Activated T-cell treated with anti-CD3 and anti-CD28 coated beads, Interleukin-2, amount 50 U/mL, for 48 hours (primary cell): ENCODE measurements around the gene SDHAF2.
"Not testable (repeated sequence)": the region's sequence is repeated elsewhere in the genome, so short reads cannot be mapped to it uniquely, and the experiment has no call there.

ENCODE experiments used
- DNase-seq, 2 experiments: peaks; one replicate each; pipeline ENCODE4 v3.0.0-alpha.2; 2020

SDHAF2 gene

DNA sequence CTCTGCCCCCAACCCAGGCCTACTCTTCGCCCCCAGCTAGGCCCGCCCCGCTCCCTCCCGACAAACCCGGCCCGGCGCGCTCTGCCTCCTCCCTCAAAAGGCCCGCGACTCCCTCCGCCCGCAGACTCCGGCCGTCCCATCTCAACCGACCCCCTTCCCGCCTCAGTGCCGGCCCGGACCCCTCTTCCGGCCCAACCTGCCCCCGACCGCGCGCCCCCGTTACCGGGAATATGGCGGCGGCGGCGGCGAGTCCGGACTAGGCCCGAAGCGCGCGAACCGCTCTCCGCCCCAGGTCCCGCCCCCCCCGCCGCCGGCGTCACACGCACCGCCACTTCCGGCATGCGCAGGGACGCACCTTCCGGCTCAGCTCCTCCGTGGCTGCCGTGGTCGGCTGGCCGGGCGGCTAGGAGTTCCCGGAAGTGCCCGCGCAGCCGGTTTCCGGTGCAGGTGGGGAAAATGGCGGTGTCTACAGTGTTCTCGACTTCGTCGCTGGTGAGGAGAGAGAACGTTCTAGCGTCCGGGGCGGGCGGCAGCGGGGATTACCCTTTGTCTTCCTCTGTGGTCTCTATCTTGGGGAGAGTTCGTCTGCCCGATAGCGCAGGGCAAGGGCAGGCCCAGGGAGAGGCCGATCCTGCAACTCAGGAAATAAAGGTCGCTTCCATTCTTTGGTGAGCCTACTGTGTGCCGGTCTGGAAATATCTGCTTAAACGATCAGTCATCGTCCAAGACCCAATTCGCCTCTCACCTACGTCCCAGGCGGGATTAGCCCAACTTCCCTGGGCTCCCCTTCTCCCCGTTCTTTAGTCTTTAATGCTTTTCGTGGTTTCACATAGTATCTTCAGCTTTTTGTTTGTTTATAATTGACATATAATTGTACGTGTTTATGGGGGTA lies at the start of gene SDHAF2, which contains the start of gene CPSF7:
SDHAF2 (plus strand) TSS at position 434 of the 892 bp plus-strand sequence; CDS start at position 457, 23 bp downstream.
CPSF7 (minus strand) TSS at position 285 of the 892 bp plus-strand sequence. CDS start 740 bp downstream, outside the sequence.
- DNase-seq: peak; percentile 97 to 99

DNA sequence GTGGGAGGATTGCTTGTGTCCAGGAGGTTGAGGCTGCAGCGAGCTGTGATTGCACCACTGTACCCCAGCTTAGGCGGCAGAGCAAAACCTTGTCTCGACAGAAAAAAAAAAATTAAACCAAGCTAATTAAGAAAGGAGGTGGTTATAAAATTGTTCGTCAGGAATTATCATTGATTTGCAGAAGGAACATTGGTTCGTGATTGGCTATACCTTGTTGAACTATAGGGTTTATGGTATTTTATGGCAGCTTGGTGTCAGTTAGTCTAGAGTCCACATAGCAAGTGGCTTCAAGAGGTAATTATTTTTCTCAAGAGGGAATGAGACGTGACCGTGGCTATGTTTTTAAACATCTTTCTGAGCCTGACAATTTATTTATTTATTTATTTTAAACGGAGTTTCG lies 49.0 kb upstream of the SDHAF2 start:
- DNase-seq: no peak

DNA sequence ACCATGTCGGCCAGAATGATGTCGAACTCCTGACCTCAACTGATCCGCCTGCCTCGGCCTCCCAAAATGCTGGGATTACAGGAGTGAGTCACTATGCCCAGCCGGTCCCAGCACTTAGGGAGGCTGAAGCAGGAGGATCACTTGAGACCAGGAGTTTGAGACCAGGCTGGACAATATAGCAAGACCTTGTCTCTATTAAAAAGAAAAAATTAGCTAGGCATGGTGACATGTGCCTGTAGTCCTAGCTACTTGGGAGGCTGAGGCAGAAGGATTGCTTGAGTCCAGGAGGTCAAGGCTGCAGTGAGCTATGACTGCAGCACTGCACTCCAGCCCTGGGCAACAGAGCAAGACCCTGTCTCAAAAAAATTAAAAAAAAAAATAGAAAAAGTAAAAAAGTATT lies 46.1 kb upstream of the SDHAF2 start:
- DNase-seq: not testable (repeated sequence)

DNA sequence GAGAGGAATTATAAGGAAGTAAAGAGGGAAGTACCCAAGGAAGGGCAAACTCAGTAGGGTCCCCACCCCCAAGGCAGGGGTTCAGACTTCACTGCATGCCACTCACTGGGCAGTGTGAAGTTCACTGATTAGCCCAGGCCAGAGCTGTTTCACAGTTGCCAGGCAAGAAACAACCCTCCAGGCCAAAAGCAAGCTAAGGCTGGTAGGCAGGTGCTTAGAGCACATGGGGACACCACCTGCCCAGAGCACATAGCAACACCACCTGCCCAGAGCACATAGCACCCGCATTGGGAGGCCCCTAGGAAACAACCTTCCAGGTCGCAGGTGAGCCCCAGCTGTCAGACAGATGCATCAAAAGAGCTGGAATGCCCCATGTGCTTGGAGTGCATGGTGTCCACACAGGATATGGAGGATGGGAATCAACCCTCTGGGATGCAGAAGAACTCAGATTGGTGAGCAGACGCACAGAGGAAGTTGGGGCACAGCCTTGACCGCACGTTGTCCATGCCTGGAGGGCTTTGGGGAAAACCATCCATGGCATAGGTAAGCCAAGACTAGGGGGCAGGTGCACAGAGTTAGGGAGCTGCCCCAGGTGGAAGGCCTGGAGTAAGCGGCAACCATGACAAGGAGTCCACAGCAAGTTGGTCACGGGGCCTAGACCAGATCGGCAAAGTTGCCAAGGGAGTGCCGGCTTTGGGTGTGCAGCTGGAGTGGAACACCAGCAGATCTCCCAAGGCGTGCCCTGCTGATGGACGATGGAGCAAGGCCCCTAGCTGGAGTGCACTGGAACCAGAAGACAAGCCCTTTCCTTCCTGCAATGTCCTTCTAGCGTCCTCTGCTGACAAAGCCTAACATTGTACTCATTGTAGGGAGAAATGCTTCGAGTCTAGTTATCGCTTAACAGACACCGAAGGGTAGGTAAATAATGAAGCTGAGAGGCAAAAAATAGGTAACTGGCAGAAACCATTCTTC lies 45.4 kb upstream of the SDHAF2 start:
- no peak for DNase-seq

DNA sequence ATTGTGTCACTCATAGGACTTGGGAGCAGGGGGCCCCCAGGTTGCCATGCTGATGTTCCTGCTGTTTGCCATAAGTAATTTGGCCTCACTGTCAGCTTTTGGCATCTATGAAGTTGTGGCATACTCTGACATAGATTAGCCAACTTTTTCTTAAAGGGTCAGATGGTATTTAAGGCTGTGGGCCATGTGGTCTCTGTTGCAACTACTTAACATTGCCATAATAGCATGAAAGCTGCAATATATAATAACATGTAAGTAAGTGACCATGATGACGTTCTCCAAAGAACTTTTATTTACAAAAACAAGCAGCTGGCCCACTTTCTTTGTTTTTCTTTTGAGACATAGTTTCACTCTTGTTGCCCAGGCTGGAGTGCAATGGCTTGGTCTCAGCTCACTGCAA lies 39.8 kb upstream of the SDHAF2 start:
- no peak for DNase-seq

DNA sequence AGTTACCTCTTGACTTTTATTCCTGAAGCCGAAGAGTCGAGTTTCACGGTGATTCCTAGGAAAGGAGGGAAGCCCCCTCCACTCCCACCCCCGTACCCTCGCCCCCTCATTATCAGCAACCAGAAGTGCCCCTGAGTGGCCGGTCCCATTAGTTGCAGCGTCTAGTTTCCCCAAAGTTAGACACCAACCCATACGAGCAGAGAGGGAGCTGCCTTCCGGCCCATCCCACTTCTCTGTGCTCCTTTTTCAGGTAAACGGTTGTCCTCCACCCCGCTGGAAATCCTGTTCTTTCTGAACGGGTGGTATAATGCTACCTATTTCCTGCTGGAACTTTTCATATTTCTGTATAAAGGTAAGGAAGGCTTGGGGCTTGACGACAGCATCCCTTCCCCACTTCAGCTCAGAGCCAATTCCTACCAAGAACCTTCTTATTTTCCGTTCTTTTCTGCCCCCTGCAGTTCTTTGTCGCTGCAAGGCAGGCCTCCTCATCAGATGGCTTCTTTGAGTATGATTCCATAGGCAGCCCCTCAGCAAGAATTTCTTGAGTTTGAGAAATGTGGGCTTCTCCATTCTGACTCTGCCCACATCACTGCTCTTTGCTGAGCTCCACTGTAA lies 36.8 kb upstream of the SDHAF2 start:
- DNase-seq: peak; percentile 40 to 43

DNA sequence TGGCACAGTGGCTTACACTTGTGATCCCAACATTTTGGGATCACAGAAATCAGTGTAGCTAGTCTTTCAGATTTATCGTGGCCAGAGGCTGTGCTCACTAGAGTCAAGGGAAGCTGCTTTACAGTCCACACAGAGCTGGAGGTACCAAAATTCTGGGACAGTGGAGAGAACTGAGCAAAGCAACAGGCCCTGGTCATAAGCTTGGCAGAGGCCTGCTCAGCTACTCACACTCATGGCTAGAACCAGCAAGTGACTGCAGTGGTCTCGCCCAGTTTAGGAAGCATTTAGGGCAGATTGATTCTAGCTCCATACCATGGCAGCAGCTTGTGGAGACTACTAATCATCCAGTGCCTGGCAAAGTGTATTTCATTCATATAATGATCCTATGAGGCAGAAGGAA lies 28.8 kb upstream of the SDHAF2 start:
- no peak for DNase-seq

DNA sequence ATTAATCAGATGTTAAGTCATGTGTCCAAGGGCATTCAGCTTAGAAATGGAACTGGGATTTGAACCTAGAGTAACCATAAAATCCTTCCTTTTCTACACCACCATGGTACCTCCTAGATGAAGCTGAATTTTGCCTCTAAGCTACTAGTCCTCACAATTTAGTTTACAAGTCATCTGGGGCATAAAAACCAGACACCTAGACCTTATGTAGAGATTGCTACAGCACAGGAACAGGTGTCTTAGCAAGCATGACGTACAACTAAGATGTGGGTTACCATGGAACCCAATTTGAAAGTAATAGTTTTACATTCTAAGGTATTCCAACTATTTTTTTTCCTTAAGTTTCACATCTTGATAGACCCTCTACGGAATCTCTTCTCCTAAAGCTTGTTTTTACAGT lies 28.4 kb upstream of the SDHAF2 start:
- DNase-seq: no peak

DNA sequence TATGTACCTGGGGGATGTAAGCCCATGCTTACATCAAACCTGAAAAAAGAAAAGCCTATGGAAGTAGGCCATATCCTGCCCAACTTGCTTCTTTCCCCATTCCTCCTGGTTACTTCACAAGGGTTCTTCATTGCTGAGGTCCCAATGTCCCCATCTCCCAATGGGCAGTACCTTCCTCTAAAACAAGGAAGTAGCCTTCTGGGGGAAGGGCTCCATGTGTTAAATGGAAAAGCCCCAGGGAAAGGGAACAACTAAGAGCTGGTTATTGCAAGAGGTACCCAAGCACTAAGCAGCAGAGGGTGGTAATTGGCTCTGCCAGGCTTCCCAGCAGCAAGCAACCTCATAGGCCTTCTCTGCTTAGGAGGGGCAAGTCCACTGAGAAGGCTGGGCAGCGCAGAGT lies 26.3 kb upstream of the SDHAF2 start:
- DNase-seq: no peak

DNA sequence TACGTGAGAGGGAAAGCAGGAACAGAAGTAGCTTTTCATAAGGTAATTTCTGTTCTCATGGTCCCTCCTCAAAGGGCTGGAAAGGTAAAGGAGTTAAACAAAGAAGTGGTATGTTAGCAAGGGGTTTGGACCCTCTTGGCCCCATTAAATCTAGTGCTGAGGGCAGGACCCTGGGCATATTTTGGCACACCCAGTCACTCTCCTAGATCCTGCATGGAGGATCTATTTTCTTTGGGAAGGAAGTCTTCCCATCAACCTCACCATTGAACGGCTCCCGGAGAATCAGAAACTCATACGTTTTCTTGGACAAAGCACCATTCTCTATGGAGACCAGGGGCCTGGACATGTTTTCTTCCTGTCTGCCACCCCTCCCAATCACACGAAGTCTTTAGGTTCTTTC lies 25.8 kb upstream of the SDHAF2 start:
- no peak for DNase-seq

DNA sequence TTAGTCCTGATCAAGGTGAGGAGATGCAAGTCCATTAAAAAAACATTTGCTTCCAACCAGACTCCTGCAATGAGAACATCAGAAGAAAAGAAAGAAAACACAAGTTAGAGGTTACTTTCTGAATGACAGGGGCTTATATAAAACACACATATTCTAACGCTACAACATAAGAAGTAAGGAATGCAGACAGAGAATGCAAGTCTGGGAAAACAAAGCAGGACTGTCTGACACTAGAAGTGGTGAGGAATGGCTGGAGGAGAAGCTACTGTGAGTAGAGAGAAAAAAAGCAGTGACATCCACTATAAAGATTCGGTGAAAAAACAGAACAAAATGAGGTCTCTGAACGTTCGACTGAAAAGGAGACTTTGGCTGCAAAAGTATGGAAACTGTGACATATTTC lies 25.3 kb upstream of the SDHAF2 start:
- DNase-seq: no peak

DNA sequence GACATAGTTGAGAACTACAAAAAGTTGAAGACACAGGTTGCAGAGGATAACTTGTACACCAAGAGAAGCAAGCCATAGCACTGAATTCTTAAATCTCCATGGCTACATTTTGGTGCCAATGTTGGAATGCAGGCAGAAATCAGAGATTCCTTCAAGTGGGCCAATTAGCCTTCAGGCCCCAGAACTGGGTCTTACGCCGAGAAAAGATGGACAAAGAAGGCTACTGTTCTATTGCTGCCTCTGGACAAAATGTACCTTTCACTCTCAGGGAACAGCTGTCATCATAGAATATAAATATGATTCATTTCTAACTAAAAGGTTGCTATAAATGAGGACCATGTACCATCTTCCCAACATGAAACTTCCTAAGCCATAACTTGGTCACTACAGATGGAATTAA lies 23.9 kb upstream of the SDHAF2 start:
- DNase-seq: no peak

DNA sequence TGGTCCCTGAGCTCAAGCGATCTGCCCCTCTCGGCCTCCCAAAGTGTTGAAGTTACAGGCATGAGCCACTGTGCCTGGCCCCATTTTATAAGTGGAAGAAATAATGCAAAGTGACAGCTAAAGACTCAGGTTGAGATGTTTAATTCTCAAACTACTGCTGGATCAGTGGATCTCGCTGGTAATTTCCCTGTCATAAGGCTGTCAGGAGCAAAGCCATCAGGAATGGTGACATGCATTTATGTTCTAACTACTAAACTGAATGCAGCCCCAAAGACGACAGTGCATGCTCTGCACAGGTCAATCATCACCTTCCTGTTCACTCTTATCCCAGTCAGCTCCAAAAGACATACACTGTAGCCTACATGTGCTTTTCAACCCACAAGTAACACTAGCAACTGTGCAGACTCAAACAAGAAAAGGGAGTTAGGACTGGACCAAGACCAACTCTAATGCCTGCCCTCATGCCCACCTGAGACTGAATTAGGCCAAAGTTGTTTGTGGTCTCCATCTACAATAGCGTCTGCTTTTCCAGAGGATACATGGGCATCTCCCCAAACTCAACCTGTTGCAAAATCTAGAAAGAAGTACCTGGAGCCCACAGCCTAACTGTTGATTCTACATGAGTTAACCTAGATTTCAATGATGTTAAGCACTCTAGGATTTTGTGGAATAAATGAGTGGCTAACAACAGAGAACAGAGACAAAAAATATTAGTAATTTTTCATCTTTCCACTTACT lies 22.8 kb upstream of the SDHAF2 start:
- DNase-seq: no peak

DNA sequence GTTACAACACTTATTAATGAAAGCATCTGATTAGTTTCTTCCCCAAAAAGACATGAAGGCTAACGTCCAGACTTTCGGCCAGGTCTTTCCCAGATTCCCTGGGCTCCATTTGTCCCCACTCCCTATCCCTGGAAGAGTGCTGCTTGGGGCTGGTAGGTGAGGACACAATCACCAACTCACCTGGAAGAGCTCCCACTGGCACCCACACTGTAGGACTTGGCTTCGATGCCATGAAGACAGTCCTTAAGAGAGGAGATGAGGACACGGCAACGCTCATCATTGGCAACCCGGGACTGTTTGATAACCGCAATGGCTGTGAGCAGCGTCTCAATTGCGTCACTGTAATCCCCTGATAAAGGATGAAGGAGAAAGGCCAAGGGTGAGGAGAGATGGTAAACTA lies 18.3 kb upstream of the SDHAF2 start:
- no peak for DNase-seq

DNA sequence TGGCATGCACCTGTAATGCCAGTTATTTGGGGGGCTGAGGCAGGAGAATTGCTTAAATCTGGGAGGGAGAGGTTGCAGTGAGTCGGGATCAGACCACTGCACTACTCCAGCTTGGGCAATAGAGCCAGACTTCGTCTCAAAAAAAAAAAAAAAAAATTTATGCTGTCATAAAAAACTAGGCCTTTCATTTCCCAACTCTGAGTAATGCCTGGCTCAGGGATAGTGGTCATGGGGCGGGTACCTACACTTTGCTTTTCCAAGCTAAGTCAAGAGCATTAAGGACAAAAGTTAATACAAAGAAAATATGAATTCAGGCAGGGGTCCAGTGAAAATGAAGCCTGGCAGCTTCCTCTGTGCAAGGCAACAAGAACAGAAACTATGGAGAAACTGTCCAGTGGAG lies 16.4 kb upstream of the SDHAF2 start:
- no peak for DNase-seq

DNA sequence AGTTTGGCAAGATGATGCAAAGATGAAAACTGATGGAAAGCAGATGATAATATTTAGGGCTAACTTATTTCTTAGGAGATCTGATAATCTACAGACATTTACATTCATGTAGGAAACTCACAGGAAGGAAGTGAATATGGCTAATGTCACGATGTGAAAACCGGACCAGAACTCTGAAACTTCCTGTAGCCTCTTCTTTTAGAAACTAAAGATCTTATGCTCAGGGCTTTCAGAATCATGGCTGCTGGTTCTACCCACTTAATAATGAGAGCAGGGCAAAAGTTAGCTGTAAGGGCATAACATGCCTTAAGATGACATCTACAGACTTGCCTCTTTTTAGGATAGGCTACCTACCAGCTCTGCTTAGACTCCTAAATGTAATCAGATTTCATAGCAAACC lies 15.4 kb upstream of the SDHAF2 start:
- DNase-seq: no peak

DNA sequence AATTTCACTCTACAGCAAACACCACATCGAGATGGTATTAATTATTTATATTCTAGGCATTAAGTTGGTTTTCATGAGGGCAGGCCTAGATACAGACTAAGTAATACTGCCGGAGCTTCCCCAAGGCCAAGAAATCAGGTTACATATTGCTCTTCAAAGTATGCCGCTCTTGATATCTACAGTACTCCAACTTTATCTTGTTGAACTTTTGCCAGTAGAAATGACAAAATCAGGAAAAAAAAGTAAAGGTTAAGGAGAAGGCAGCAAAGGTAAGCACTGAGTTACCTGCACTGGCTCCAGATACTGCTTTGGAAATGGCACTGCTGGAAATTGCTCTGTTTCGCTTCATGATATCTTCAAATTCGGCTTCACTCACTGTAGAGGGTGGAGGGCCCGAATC lies 14.5 kb upstream of the SDHAF2 start:
- no peak for DNase-seq

DNA sequence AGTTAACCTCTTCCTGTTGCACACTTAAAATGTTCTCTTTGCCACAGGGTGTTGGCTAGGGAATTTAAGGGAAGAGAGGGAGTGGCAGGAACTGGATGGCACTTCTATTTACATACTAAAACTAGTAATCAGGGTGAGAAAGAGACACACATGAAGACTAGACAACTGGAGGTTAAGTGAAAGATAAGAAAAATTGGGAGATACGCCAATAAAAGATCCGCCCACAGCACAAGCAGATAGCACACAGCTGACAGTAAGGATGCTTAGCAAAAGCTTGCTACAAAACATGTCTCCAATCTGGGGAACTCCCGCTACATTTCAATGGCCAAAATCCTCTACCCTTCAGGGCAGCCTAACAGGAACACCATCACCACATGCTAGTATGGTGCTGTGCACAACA lies 13.0 kb upstream of the SDHAF2 start:
- no peak for DNase-seq

DNA sequence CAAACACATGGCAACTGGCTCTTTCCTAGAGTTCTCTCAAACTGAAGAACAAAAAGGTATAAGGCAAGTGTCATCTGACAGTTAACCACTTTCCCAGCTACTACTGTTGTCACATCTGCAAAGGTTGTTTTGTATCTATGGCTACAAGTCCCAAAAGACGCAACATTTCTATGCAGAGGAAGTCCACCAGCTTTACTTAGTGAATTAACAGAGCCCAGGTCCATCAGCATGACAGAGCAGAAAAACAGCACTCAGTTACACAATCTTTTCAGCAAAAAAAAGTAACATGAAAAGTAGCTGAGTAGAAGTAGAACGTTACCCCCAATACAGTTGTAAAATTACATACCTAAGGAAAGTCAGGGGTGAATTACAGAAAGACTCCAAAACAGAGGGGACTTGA lies 12.3 kb upstream of the SDHAF2 start:
- DNase-seq: no peak

DNA sequence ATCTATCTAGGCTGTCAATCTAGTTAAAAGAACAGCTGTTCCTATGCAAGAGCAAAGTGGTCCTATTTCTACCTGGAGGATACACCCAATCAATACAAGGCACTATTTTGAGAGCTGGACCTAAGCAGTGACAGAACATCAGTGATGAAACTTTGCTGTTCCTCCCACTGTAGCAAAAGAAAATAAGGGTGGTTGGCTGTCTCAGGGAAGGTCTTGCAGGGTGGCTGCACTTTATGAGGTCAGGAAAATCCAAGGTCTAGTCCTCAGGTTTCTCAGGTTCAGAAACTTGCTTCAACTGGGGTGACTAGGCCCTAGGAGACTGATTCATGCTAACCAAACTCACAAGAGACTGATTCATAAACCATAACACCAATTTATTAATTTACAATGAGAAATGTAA lies 11.8 kb upstream of the SDHAF2 start:
- DNase-seq: no peak

DNA sequence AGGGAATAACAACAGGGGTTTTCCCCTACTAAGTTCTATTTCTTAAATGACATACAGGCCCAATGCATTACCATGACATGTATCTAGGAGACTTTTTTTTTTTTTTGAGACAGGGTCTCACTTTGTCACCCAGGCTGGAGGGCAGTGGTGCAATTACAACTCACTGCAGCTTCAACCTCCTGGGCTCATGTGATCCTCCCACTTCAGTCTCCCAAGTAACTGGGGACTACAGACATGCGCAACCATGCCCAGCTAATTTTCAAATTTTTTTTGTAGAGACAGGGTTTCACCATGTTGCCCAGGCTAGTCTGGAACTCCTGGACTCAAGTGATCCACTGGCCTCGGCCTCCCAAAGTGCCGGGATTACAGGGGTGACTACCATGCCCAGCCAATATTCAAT lies 7.7 kb upstream of the SDHAF2 start:
- DNase-seq: no peak

DNA sequence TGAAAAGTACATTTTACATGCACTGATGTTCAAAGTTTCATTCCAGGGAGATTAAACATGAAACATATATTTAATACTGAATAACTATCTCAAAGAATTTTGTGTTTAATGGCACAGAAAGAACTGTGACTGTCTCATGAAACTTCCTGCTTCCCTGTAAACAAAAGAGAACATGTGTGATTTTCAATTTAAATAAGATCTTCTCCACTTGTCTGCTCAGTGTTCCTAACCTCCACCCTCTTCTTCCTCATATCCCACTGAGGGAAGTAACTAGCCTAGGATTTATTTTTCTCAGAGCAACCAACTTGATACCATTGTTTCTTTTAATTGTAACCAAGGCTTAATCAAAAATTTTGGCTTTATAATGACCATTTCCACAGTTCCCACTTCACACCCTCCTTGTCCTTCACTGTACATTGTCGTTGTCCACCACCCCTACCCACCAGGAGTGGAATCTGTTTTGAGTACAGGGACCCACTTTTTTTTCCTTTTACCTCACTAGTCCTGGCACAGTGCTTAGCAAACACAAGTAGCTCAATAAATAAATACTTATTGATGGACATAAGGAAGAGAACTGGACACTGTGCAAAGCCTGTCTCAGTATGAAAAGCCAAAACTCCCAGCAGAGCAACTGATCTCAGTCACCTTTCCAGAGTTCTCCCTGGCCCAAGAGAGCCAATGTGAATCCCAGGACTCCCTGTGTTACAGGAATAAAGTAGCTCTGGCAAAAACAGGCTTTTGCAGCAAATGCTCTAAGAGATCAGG lies 4.4 kb upstream of the SDHAF2 start:
- no peak for DNase-seq
